C4-2B (cell line): Measurements from ENCODE around the gene CMAS.

Source experiments
- ZFX ChIP-seq: fragments of 450-650 bp; IDR thresholded peaks from 2 replicates; pipeline ENCODE4 v1.6.1; 2017
- TF ChIP-seq, protein P1 (sequence below): fragments of 450-650 bp; conservative IDR thresholded peaks from 2 replicates; pipeline ENCODE4 v1.5.1; 2017; ENCODE audit warnings: mild to moderate bottlenecking

DNA sequence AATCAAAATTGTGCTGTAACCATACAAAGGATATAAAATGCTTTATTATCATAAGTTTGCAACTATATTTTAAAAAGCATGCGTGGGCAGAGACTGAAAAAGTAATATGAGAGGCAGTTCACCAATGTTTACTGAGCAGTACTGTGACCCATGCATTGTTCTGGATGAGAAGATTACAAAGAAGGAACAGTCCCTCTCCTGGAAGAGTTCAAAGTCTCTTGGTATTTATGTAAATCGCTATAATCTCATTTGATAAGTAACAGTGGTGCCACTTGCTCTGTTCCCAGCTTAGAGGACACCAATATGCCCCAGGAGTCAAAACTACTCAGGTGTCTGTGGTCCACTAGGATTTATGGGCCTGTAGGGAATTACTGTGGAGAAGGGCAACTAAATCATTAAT is 2.1 kb upstream of the CMAS start:
- TF ChIP-seq, protein P1, sequence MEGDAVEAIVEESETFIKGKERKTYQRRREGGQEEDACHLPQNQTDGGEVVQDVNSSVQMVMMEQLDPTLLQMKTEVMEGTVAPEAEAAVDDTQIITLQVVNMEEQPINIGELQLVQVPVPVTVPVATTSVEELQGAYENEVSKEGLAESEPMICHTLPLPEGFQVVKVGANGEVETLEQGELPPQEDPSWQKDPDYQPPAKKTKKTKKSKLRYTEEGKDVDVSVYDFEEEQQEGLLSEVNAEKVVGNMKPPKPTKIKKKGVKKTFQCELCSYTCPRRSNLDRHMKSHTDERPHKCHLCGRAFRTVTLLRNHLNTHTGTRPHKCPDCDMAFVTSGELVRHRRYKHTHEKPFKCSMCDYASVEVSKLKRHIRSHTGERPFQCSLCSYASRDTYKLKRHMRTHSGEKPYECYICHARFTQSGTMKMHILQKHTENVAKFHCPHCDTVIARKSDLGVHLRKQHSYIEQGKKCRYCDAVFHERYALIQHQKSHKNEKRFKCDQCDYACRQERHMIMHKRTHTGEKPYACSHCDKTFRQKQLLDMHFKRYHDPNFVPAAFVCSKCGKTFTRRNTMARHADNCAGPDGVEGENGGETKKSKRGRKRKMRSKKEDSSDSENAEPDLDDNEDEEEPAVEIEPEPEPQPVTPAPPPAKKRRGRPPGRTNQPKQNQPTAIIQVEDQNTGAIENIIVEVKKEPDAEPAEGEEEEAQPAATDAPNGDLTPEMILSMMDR, result no peak
- TF ChIP-seq ZFX, result no peak
